Tibial nerve (tissue), 4 donors: ENCODE measurements around the gene DCAF6. TPM values are rescaled to one million over a fixed set of nuclear protein-coding genes. Genes with fewer than 3 reads are reported as not detected.
"Not testable (repeated sequence)": the region's sequence is repeated elsewhere in the genome, so short reads cannot be mapped to it uniquely, and the experiment has no call there.

ENCODE experiments used
- DNase-seq, 2 donors: peaks; one replicate each; pipeline ENCODE4 v3.0.0-alpha.2; 2019; ENCODE audit warnings: low spot score in 2 of 2
- H3K27ac ChIP-seq, 4 donors: fragments of 200-600 bp; sonication (generic) in 3 of 4; one replicate each; pipeline ENCODE4 v1.5.1; 2017 to 2019; ENCODE audit warnings: mild to moderate bottlenecking in 1 of 4
- H3K27me3 ChIP-seq, 2 donors: fragments of 200-600 bp; sonication (generic) in 1 of 2; one replicate each; pipeline versions ENCODE4 v1.5.1 to v1.6.0; 2017 to 2019
- H3K36me3 ChIP-seq, 3 donors: fragments of 200-600 bp; sonication (generic); one replicate each; pipeline ENCODE4 v1.5.1; 2018 to 2019
- H3K4me1 ChIP-seq, 4 donors: fragments of 200-600 bp; sonication (generic) in 3 of 4; one replicate each; pipeline ENCODE4 v1.5.1; 2017 to 2019
- H3K4me3 ChIP-seq, 4 donors: fragments of 200-600 bp; sonication (generic) in 3 of 4; one replicate each; pipeline ENCODE4 v1.5.1; 2017 to 2019; ENCODE audit warnings: mild to moderate bottlenecking in 1 of 4, moderate library complexity in 1 of 4
- H3K9me3 ChIP-seq, 4 donors: fragments of 200-600 bp; sonication (generic) in 3 of 4; one replicate each; pipeline ENCODE4 v1.5.1; 2017 to 2019
- EP300 ChIP-seq, 2 donors: sonication (generic); formaldehyde crosslinking; IDR thresholded peaks; one replicate each; pipeline ENCODE4 v1.6.1; 2017; ENCODE audit warnings: antibody characterized with exemption in 2 of 2, mild to moderate bottlenecking in 1 of 2
- POLR2A ChIP-seq, 2 donors: fragments of 450-650 bp; IDR thresholded peaks; one replicate each; pipeline ENCODE4 v1.6.1; 2017; ENCODE audit warnings: antibody characterized with exemption in 2 of 2, mild to moderate bottlenecking in 2 of 2, moderate library complexity in 2 of 2
- WGBS, 2 donors: methylation state at CpG; one replicate each; pipeline ENCODE4 v1.1.5; 2018; 5-methylcytosine and 5-hydroxymethylcytosine counted together
- total RNA-seq, 4 donors: library from RNA; depleted of rRNA; stranded (reverse); fragments of >200 nt; gene quantifications; one replicate each; pipeline ENCODE4 v1.1.0, GENCODE V29; 2016
- TF ChIP-seq, protein P1 (sequence below), 5 experiments: fragments of 200-600 bp in 3 of 5; fragments of 450-650 bp in 2 of 5; sonication (generic) in 3 of 5; IDR thresholded peaks; one replicate each; pipeline ENCODE4 v1.5.1; 2016 to 2019; ENCODE audit warnings: antibody characterized with exemption in 5 of 5, mild to moderate bottlenecking in 3 of 5, moderate library complexity in 2 of 5

DCAF6 gene
- total RNA-seq, 4 donors from 2014 or later: 75.7 to 118 (median 77.4) TPM

DNA sequence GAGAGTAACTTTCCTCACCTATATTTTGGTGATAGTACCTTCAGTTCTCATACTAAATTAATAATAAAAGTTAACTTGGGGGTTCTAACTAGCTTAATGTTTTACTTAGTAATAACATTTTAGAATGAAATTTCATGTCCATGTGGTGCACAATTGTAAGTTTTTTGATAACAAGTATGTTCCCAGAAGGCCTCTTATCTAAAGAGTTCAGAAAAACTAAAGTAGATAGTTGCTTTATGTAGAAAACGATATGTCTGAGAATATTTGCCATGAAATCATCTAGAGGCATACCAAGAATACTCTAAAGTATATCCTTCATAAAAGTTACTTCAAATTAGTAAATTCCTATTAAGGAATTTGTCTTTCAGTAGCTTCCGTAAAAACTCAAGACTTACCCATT, 12.4 kb upstream of the DCAF6 start:
- Histone ChIP-seq H3K9me3 (no peaks in the 10 kb centered on the region), H3K27ac (no peak overlapping the region), H3K4me3 (no peak overlapping the region), H3K27me3 (no peaks in the 10 kb centered on the region), H3K4me1 (peaks cover 0 to 19% (median 0%) of the 10 kb centered on the region in 4 donors), H3K36me3 (no peaks in the 10 kb centered on the region)
- no peak for DNase-seq
- 88 to 93% methylated on average over 2 of the region's 2 CpGs for WGBS, 2 donors
- TF ChIP-seq, protein P1, sequence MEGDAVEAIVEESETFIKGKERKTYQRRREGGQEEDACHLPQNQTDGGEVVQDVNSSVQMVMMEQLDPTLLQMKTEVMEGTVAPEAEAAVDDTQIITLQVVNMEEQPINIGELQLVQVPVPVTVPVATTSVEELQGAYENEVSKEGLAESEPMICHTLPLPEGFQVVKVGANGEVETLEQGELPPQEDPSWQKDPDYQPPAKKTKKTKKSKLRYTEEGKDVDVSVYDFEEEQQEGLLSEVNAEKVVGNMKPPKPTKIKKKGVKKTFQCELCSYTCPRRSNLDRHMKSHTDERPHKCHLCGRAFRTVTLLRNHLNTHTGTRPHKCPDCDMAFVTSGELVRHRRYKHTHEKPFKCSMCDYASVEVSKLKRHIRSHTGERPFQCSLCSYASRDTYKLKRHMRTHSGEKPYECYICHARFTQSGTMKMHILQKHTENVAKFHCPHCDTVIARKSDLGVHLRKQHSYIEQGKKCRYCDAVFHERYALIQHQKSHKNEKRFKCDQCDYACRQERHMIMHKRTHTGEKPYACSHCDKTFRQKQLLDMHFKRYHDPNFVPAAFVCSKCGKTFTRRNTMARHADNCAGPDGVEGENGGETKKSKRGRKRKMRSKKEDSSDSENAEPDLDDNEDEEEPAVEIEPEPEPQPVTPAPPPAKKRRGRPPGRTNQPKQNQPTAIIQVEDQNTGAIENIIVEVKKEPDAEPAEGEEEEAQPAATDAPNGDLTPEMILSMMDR (IDR thresholded peaks at IDR 0.05): no peak
- TF ChIP-seq EP300 (IDR thresholded peaks at IDR 0.05) (no peak), POLR2A (IDR thresholded peaks at IDR 0.05) (no peak)

DNA sequence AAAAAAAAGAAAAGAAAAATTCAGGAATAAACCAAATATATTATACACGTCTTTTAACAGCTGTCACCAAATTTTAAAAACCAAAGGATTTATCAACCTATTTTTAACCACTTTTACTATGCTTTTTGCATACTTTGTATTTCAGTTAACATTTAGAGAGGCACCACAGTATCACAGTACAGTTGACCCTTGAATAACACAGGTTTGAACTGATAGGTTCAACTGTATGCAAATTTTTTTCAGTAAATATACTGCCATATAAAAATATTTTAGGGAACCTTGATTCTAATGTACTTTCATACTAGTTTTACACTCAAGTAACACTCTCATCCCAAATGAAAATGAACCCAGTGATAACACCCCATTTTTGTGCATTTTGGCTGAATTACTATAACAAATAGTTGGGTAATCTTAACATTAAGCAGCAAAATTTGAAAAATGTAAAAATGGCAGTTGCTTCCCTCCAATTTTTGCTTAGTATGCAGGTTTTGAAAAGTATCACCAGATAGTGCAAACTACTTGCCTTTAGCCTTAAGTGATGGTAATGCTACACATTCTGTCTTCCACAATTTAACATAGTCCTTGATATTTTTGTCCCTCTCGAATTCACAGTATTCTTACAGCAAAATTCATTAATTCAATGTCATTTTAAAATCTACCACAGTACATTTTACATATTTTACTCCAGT, 11.8 kb upstream of the DCAF6 start:
- Histone ChIP-seq H3K4me1 (peaks cover 0 to 19% (median 0%) of the 10 kb centered on the region in 4 donors), H3K27ac (no peak overlapping the region), H3K36me3 (no peaks in the 10 kb centered on the region), H3K27me3 (no peaks in the 10 kb centered on the region), H3K4me3 (no peak overlapping the region), H3K9me3 (no peaks in the 10 kb centered on the region)
- TF ChIP-seq, protein P1 (IDR thresholded peaks at IDR 0.05): no peak
- TF ChIP-seq POLR2A (IDR thresholded peaks at IDR 0.05) (no peak), EP300 (IDR thresholded peaks at IDR 0.05) (no peak)
- no peak for DNase-seq
- WGBS, 2 donors: 90 to 97% methylated on average over 2 of the region's 2 CpGs

DNA sequence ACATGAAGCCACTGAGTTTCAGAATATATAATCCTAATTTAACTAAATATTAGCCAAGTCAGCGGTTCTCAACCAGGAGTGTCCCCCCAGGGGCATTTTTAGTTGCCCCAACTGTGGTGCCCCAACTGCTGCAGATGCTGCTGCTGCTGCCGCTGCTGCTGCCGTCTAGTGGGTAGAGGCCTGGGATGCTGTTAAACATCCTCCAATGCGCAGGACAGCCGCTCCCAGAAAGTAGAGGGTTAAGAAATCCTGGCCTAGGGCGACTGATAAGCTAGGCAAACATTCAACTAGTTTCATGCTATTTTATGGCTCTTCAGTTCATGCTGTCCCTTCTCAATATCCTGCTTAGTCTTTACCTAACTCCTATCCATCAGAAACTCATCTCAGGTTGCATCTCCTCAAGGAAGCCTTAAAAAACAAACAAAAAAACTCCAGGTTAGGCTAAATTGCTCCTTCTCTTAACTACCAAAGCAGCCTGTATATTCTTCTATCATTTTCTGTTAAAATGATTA, 9.9 kb upstream of the DCAF6 start:
- Histone ChIP-seq H3K4me1 (peaks cover 0 to 19% (median 0%) of the 10 kb centered on the region in 4 donors), H3K9me3 (no peaks in the 10 kb centered on the region), H3K36me3 (no peaks in the 10 kb centered on the region), H3K27me3 (no peaks in the 10 kb centered on the region), H3K4me3 (no peak overlapping the region), H3K27ac (no peak overlapping the region)
- no peak for DNase-seq
- WGBS, 2 donors: 77 to 81% methylated on average over 6 of the region's 6 CpGs
- TF ChIP-seq EP300 (IDR thresholded peaks at IDR 0.05) (no peak), POLR2A (IDR thresholded peaks at IDR 0.05) (no peak)
- TF ChIP-seq, protein P1 (IDR thresholded peaks at IDR 0.05): no peak

- TF ChIP-seq EP300 (IDR thresholded peaks at IDR 0.05) (no peak), POLR2A (IDR thresholded peaks at IDR 0.05) (no peak)
- TF ChIP-seq, protein P1 (IDR thresholded peaks at IDR 0.05): no peak
- Histone ChIP-seq H3K4me3 (no peak overlapping the region), H3K4me1 (peaks cover 0 to 17% (median under 1%) of the 10 kb centered on the region in 4 donors), H3K36me3 (no peaks in the 10 kb centered on the region), H3K27ac (no peak overlapping the region), H3K27me3 (no peaks in the 10 kb centered on the region), H3K9me3 (no peaks in the 10 kb centered on the region)
- no peak for DNase-seq
- 79 to 80% methylated on average over 4 of the region's 4 CpGs for WGBS, 2 donors
Measured at GRCh38 chr1:167927046-167927754, 9.3 kb upstream of the DCAF6 start.

- no peaks in the 10 kb centered on the region for H3K27me3 ChIP-seq
- WGBS, 2 donors: 89 to 92% methylated on average over 2 of the region's 2 CpGs
- H3K36me3 ChIP-seq: no peaks in the 10 kb centered on the region
- no peak for TF ChIP-seq EP300 (IDR thresholded peaks at IDR 0.05)
- no peak for TF ChIP-seq POLR2A (IDR thresholded peaks at IDR 0.05)
- DNase-seq: no peak
- peaks cover 0 to 25% (median 7%) of the 10 kb centered on the region in 4 donors for H3K4me1 ChIP-seq
- no peaks in the 10 kb centered on the region for H3K9me3 ChIP-seq
- H3K27ac ChIP-seq: no peak overlapping the region
- no peak overlapping the region for H3K4me3 ChIP-seq
Measured at GRCh38 chr1:167928457-167928852, 8.0 kb upstream of the DCAF6 start.

DNA sequence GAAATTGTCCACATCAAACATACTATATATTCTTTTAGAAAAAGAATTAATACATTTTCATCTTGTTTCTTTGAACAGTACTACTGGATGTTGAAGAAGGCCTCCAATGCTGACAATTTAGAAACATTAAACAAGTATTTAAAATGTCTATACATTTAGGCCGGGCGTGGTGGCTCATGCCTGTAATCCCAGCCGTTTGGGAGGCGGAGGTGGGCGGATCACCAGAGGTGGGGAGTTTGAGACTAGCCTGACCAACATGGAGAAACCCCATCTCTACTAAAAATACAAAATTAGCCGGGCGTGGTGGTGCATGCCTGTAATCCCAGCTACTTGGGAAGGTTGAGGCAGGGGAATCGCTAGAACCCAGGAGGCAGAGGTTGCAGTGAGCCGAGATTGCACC, 7.6 kb upstream of the DCAF6 start:
- H3K36me3 ChIP-seq, DNase-seq, H3K4me3 ChIP-seq, H3K27me3 ChIP-seq, H3K9me3 ChIP-seq, H3K27ac ChIP-seq: not testable (repeated sequence)
- peaks cover 0 to 29% (median 9%) of the 10 kb centered on the region in 4 donors for H3K4me1 ChIP-seq
- 93 to 94% methylated on average over 9 of the region's 9 CpGs for WGBS, 2 donors
